Muscle layer of colon (tissue), 2 donors: ENCODE results near the gene CGNL1.

Experiments
- H3K27ac ChIP-seq: one replicate; pipeline ENCODE4 v1.7.0; 2013; ENCODE audit warnings: low read depth, mild to moderate bottlenecking, low read length, moderate library complexity
- H3K27me3 ChIP-seq, 2 donors: one replicate each; pipeline ENCODE4 v1.7.0; 2013; ENCODE audit warnings: low read length in 2 of 2, mild to moderate bottlenecking in 2 of 2; ENCODE audit not compliant: insufficient read depth in 2 of 2, control insufficient read depth in 1 of 2
- H3K36me3 ChIP-seq: one replicate; pipeline ENCODE4 v1.7.0; 2013; ENCODE audit warnings: mild to moderate bottlenecking, low read length; ENCODE audit not compliant: insufficient read depth
- H3K4me1 ChIP-seq: one replicate; pipeline ENCODE4 v1.7.0; 2013; ENCODE audit warnings: mild to moderate bottlenecking, low read length; ENCODE audit not compliant: insufficient read depth
- H3K4me3 ChIP-seq, 2 donors: one replicate each; pipeline ENCODE4 v1.7.0; 2013; ENCODE audit warnings: low read length in 2 of 2, low read depth in 1 of 2, mild to moderate bottlenecking in 1 of 2, moderate library complexity in 1 of 2
- H3K9ac ChIP-seq: one replicate; pipeline ENCODE4 v1.7.0; 2013; ENCODE audit warnings: low read length
- H3K9me3 ChIP-seq: one replicate; pipeline ENCODE4 v1.7.0; 2013; ENCODE audit warnings: mild to moderate bottlenecking, low read length
- donor health status: abdominal sarcoma.
- donor health status: Adenocarcinoma of cecum.

The CGNL1 gene

GRCh38 chr15:57583720-57584119, 207.4 kb downstream of the CGNL1 start:
- H3K4me1 ChIP-seq = no peaks in the 10 kb centered on the region
- no peaks in the 10 kb centered on the region for H3K9me3 ChIP-seq
- no peak overlapping the region for H3K9ac ChIP-seq
- no peak overlapping the region for H3K27ac ChIP-seq
- no peak overlapping the region for H3K4me3 ChIP-seq
- no peaks in the 10 kb centered on the region for H3K27me3 ChIP-seq
- no peaks in the 10 kb centered on the region for H3K36me3 ChIP-seq

GRCh38 chr15:57586661-57587424, 210.5 kb downstream of the CGNL1 start:
- Histone ChIP-seq H3K27me3 (peaks cover 0 to 5% of the 10 kb centered on the region in 2 donors), H3K36me3 (no peaks in the 10 kb centered on the region), H3K27ac (no peak overlapping the region), H3K4me1 (peaks cover 10% of the 10 kb centered on the region), H3K9ac (no peak overlapping the region), H3K9me3 (no peaks in the 10 kb centered on the region), H3K4me3 (no peak overlapping the region)

DNA sequence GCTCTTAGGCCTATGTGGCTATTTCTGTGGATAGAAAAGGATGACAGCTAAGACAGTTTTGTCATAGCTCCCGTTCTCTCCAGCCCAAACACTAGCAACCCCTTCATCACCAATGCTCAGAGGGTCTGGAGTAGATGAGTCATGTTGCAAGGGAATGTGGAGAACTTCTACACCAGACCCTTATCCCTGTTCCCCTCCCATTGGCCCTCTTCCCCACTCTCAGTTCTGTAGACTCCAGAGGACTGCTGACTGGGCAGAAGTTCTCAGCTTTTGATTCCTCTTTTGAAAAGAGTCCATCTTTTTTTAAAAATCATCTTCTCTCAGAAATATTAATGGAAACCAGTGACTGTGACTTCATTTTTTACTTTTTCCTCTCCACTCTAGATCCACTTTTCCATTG, 213.0 kb downstream of the CGNL1 start:
- Histone ChIP-seq H3K27me3 (peaks cover 0 to 5% of the 10 kb centered on the region in 2 donors), H3K4me1 (peaks cover 10% of the 10 kb centered on the region), H3K9ac (no peak overlapping the region), H3K4me3 (no peak overlapping the region), H3K36me3 (no peaks in the 10 kb centered on the region), H3K9me3 (no peaks in the 10 kb centered on the region), H3K27ac (no peak overlapping the region)

- H3K9me3 ChIP-seq = no peaks in the 10 kb centered on the region
- no peak overlapping the region for H3K27ac ChIP-seq
- peaks cover 0 to 5% of the 10 kb centered on the region in 2 donors for H3K27me3 ChIP-seq
- H3K36me3 ChIP-seq = no peaks in the 10 kb centered on the region
- no peak overlapping the region for H3K4me3 ChIP-seq
- H3K9ac ChIP-seq = no peak overlapping the region
- H3K4me1 ChIP-seq = peaks cover 13% of the 10 kb centered on the region
Measured at GRCh38 chr15:57589754-57590153, 213.4 kb downstream of the CGNL1 start.

- Histone ChIP-seq H3K36me3 (no peaks in the 10 kb centered on the region), H3K27ac (no peak overlapping the region), H3K4me3 (peak overlapping the region in 1 of 2 donors; percentile 33), H3K4me1 (peaks cover 29% of the 10 kb centered on the region), H3K9me3 (no peaks in the 10 kb centered on the region), H3K27me3 (peaks cover 0 to 5% of the 10 kb centered on the region in 2 donors), H3K9ac (no peak overlapping the region)
Measured at GRCh38 chr15:57591237-57591821, 215.0 kb downstream of the CGNL1 start.

DNA sequence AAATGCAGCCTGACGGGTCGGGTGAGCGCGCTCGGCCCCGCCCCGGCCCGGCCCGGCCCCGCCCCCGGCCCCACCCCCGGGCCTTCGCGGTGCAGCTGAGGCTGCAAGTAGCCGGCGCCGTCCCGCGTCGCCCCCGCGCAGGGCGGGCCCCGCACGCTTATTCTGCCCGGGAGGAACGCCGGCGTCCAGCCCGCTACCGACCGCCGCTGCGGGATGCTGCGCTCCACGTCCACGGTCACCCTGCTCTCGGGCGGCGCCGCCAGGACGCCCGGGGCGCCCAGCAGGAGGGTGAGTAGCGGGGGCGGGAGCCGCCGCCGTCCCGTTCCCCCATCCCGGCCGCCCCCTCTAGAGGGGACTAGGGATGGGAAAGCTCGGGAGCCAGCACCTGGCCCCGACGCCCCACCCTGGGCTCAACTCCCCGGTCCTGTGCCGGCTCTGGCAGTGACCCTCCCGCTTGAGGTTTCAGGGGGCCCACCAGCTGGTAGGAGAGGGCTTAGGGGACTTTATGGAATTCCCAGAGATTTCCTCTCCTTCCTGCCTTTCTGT, 215.6 kb downstream of the CGNL1 start, which contains the start of gene MYZAP:
MYZAP (plus strand) TSS at position 83 of the 546 bp plus-strand sequence; CDS start at position 214, 131 bp downstream.
- no peaks in the 10 kb centered on the region for H3K36me3 ChIP-seq
- H3K4me1 ChIP-seq = peaks cover 35% of the 10 kb centered on the region
- H3K9ac ChIP-seq = no peak within 1 kb of the TSS
- H3K9me3 ChIP-seq = no peaks in the 10 kb centered on the region
- peak within 1 kb of the TSS; percentile 49 for H3K27ac ChIP-seq
- H3K27me3 ChIP-seq = peaks cover 0 to 5% of the 10 kb centered on the region in 2 donors
- H3K4me3 ChIP-seq = peak within 1 kb of the TSS in 1 of 2 donors; percentile 42

DNA sequence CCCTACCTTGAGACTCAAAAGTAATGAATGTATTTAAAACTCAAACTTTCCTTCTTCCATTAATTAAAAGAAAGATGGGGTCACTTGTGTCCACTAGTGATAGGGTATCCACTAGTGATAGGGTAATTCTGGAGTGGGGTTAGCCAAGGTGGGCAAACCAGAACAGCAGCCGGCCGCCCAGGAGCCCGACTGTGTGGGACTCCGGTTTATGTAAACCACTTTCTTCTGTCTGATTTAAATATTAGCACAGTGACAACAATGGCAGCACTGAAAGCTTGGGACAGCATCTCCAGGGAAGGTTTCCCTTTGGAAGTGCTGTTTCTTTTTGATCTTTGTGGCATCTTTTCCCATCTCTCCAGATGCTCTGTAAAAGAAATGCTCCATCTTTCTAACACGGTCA, 216.1 kb downstream of the CGNL1 start:
- peaks cover 40% of the 10 kb centered on the region for H3K4me1 ChIP-seq
- H3K9me3 ChIP-seq = no peaks in the 10 kb centered on the region
- no peaks in the 10 kb centered on the region for H3K36me3 ChIP-seq
- H3K9ac ChIP-seq = no peak overlapping the region
- H3K27ac ChIP-seq = no peak overlapping the region
- H3K27me3 ChIP-seq = peaks cover 0 to 5% of the 10 kb centered on the region in 2 donors
- H3K4me3 ChIP-seq = peak overlapping the region in 1 of 2 donors; percentile 42

GRCh38 chr15:57592836-57593420, 216.6 kb downstream of the CGNL1 start:
- H3K27me3 ChIP-seq = peaks cover 0 to 5% of the 10 kb centered on the region in 2 donors
- no peak overlapping the region for H3K4me3 ChIP-seq
- no peaks in the 10 kb centered on the region for H3K9me3 ChIP-seq
- peaks cover 45% of the 10 kb centered on the region for H3K4me1 ChIP-seq
- no peaks in the 10 kb centered on the region for H3K36me3 ChIP-seq
- H3K27ac ChIP-seq = no peak overlapping the region
- H3K9ac ChIP-seq = no peak overlapping the region

DNA sequence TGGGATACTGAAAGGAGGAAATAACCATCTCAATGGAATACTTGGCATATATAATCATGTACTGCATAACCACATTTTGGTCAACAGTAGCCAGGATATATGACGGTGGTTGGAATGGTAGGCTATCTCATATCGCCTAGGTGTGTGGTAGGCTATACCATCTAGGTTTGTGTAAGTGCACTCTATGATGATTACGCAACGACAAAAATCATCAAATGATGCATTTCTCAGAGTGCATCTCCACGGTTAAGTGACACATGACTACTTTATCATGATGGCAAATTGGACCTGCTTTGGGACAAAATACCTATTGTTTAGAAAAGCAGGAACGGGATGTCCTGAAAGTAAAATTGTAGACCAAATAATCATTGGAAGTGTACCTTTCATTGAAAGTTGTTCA, 218.2 kb downstream of the CGNL1 start:
- Histone ChIP-seq H3K27me3 (peaks cover 0 to 5% of the 10 kb centered on the region in 2 donors), H3K9me3 (no peaks in the 10 kb centered on the region), H3K4me3 (no peak overlapping the region), H3K4me1 (peaks cover 60% of the 10 kb centered on the region), H3K27ac (no peak overlapping the region), H3K9ac (no peak overlapping the region), H3K36me3 (no peaks in the 10 kb centered on the region)

GRCh38 chr15:57595011-57595866, 218.9 kb downstream of the CGNL1 start:
- Histone ChIP-seq H3K27ac (no peak overlapping the region), H3K4me3 (no peak overlapping the region), H3K9ac (no peak overlapping the region), H3K9me3 (no peaks in the 10 kb centered on the region), H3K36me3 (no peaks in the 10 kb centered on the region), H3K27me3 (peaks cover 0 to 5% of the 10 kb centered on the region in 2 donors), H3K4me1 (peaks cover 62% of the 10 kb centered on the region)
